HG03378 (cell line): Measurements from ENCODE around the gene FBXL17.

Source experiments
- ATAC-seq: cut with Tn5 transposase; IDR thresholded peaks from one replicate; pipeline ENCODE4 v1.9.1; 2021; ENCODE audit warnings: mild to moderate bottlenecking, moderate library complexity; ENCODE audit not compliant: unreplicated experiment

Gene FBXL17

GRCh38 chr5:107871023-107871422 is 510.9 kb downstream of the FBXL17 start:
- no peak for ATAC-seq

DNA sequence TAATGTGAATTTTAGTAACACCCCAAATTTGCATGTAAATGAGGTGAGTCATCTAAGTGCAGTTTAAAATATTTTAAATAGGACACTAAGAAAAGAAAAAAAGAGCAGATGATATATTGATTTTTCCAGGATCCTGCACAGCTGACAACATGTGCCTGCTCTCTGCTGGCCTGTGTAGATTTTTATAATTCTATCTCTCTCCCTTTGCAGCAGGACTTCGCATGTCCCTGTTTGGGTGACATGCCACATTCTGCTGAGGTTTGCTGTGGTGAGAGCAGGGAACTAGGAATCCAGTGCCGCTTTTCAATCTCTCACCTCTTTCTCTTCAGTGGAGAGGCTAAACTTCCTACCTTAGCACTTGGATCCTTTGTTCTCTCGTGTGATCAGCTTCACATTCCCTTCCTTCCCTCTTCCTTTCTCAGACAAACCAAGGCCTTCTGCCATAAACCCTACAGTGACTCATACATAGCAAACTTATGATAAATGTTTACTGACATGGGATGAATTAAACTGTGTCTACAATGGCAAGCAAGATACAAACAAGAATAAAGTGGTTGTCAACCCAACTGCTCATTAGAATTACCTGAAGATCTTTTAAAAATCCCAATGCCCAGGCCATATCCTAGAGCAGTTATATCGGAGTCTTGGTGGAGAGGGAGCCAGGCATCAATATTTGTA is 512.3 kb downstream of the FBXL17 start:
- ATAC-seq: no peak

- ATAC-seq: no peak
Measured at GRCh38 chr5:107868650-107869409, 513.1 kb downstream of the FBXL17 start.

- no peak for ATAC-seq
Measured at GRCh38 chr5:107867266-107867665, 514.6 kb downstream of the FBXL17 start.

DNA sequence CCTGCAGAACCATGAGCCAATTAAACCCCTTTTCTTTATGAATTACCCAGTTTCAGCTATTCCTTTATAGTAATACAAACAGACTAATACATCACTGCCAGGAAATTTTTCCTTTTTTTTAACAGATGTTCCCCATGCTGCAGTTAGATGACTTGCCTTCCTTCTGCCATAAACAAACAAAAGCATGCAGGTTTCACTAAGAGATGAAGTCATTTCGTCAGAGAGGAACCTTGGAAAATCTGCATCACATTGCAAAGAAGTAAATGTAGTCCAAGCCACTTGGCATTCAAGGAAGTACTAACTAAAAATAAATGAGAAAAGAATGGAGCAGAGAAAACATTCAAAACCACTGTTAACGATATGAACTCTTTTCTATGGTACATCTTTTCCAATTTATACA is 517.1 kb downstream of the FBXL17 start:
- no peak for ATAC-seq

- no peak for ATAC-seq
Measured at GRCh38 chr5:107863125-107863524, 518.8 kb downstream of the FBXL17 start.

- ATAC-seq: no peak
Measured at GRCh38 chr5:107861565-107861964, 520.3 kb downstream of the FBXL17 start.

DNA sequence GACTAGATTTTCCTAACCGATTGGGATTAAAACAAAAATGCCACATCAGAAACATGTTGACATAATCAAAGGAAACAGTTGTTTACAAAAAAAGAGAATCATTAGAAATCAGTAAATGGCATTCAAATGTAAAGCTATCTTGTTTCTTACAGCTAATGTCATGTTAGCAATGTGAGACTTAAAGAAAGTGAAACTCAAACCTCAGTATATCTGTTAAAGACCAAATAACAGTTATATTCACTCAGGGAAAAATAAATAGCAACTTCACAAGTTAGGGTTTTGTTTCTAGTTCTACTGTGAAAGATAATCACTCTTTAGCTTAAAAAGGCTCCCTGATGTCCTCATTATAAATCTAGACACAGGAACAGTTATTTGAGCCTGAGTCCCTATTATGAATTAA is 521.9 kb downstream of the FBXL17 start:
- ATAC-seq: no peak

DNA sequence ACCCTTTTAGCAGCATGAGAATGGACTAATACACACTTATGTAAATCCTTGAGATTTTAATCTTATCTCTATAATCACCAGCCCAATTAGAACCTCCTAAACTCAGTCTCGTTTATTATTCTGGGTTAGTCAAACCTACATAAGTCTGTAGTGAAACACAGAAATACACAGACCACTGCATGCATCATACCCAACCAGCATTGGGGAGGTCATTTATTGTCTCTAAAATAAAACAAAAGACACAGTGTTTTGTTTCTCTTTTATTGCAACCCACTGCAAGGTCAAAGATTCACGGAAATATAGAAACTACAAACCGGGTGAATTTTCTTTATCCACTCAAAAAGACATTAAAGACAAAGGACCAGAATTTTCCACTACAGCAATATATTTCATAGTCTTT is 523.1 kb downstream of the FBXL17 start:
- no peak for ATAC-seq

DNA sequence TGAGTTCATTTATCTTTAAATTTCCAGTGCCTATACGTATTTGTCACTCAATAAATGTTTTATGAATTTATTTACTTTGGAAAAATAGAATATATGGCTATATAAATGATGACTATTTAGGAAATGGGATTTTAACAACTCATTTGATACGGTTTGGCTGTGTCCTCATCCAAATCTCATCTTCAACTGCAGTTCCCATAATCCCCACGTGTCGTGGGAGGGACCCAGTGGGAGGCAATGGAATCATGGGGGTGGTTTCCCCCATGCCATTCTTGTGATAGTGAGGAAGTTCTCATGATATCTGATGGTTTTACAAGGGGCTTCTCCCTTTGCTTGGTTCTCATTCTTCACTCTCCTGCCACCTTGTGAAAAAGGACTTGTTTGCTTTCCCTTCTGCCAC is 523.6 kb downstream of the FBXL17 start:
- no peak for ATAC-seq

DNA sequence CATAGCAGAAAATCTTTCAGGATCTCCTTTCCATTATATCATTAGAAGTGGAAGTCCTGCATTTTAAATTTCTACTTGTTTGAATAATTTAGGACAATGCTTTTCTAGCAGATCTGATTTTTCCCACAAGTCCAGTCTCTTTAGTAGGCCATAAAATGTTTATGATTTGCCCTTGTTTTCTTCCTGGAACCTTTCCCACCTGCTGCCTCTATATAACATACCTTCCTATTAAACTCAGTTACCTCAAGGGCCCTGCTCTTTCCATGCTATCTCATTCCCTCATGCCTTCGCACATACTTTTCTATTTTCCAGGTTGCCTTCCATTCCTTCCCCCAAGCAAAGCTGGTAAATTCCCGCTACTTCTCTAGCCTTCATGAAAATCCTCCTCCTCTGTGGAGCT is 524.1 kb downstream of the FBXL17 start:
- ATAC-seq: no peak

DNA sequence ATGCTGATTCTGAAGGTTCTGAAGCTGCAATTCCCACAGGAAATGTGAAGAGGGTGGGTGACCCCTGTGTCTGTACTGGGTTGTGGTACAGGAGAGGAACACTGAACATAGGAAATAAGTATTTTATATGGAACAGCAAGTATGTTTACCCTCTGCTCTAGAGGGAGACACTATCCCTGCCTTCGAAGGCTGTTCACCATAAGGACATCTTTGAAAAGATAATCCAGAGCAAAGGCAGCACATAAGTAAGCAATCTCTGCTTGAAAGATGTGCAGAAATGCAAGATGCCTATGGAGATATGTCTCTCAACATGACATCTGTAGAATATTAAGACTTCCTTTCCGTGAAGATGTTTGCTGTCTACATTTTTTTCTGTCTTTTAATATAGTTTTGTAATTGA is 526.7 kb downstream of the FBXL17 start:
- ATAC-seq: no peak

- ATAC-seq: no peak
Measured at GRCh38 chr5:107853696-107854095, 528.2 kb downstream of the FBXL17 start.

DNA sequence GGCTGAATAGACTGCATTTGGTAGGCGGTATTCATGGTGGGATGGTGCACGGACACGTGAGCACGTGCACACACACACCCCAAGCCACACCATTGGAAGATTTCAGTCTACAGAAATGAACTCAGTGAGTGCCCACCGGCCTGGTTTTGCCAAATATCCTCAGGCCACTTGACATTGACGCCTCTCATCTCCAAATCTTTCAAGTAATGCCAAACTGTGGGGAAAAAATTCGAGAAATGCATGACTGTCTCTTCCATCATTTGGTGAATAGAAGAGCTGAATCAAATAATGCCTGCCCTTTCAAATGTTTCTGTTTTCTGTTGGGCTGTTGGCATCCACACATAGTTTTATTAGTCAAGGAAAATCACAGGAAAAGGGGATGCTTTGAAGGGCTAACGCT is 528.9 kb downstream of the FBXL17 start:
- ATAC-seq: no peak

- ATAC-seq: no peak
Measured at GRCh38 chr5:107849118-107849517, 532.8 kb downstream of the FBXL17 start.

GRCh38 chr5:107840592-107840991 is 541.3 kb downstream of the FBXL17 start:
- ATAC-seq: no peak

- ATAC-seq: no peak
Measured at GRCh38 chr5:107840161-107840560, 541.7 kb downstream of the FBXL17 start.

DNA sequence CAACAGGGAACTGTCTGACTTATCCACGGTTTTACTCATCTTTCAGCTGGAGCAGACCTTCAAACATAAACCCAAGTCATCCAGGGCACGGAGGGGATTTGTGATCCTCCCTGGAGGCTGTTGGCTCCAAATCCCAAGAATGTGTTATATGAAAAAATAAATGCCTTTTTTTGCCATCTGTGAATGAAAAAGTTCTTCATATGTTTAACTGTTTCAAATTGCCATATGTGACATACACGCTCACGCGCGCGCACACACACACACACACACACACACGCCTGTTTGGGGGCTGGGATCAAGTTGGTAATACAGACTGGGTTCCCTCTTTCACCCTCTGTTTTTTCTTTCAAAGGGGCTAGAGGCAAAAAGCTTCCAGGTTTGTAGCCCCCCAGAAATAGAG is 546.8 kb downstream of the FBXL17 start:
- ATAC-seq: no peak

- ATAC-seq: no peak
Measured at GRCh38 chr5:107832746-107833145, 549.2 kb downstream of the FBXL17 start.

- no peak for ATAC-seq
Measured at GRCh38 chr5:107831612-107832395, 550.1 kb downstream of the FBXL17 start.

GRCh38 chr5:107830750-107831149 is 551.1 kb downstream of the FBXL17 start:
- no peak for ATAC-seq
